ENCODE results near the gene CCIN.

- TF ChIP-seq POLR2AphosphoS5 (IDR thresholded peaks at IDR 0.05; ENCODE audit: low read depth, low read length) (no peak), MAX (IDR thresholded peaks at IDR 0.05; ENCODE audit: low read depth) (no peak), FOXM1 (IDR thresholded peaks at IDR 0.05; ENCODE audit: low read depth) (no peak)
These were observed 22.5 kb upstream of the CCIN start for GRCh38 chr9:36146651-36147050.

Measured in SK-N-SH (cell line).